NCI-H510A (cell line): ENCODE data around the gene HMG20A.

Experiments
- DNase-seq: peaks from one replicate; lab custom pipeline; 2025; lab: John Stamatoyannopoulos, UW

Gene HMG20A

GRCh38 chr15:77476995-77477394 lies 56.3 kb downstream of the HMG20A start:
- no peak for DNase-seq

GRCh38 chr15:77478051-77478450 lies 57.4 kb downstream of the HMG20A start:
- DNase-seq: no peak

GRCh38 chr15:77479015-77479414 lies 58.3 kb downstream of the HMG20A start:
- DNase-seq: no peak

GRCh38 chr15:77480859-77481633 lies 60.4 kb downstream of the HMG20A start:
- no peak for DNase-seq

- DNase-seq: no peak
Measured at GRCh38 chr15:77481670-77482069, 61.0 kb downstream of the HMG20A start.

GRCh38 chr15:77482570-77482969 lies 61.9 kb downstream of the HMG20A start:
- DNase-seq: no peak

- no peak for DNase-seq
Measured at GRCh38 chr15:77483425-77484140, 62.9 kb downstream of the HMG20A start.

- DNase-seq: no peak
Measured at GRCh38 chr15:77484994-77485393, 64.3 kb downstream of the HMG20A start.

GRCh38 chr15:77486542-77487468 lies 66.1 kb downstream of the HMG20A start:
- no peak for DNase-seq

- no peak for DNase-seq
Measured at GRCh38 chr15:77487469-77487842, 66.8 kb downstream of the HMG20A start.

GRCh38 chr15:77487888-77488287 lies 67.2 kb downstream of the HMG20A start:
- DNase-seq: no peak

- no peak for DNase-seq
Measured at GRCh38 chr15:77489647-77490046, 69.0 kb downstream of the HMG20A start.

- DNase-seq: no peak
Measured at GRCh38 chr15:77493324-77493907, 72.7 kb downstream of the HMG20A start.

- no peak for DNase-seq
Measured at GRCh38 chr15:77494073-77494867, 73.6 kb downstream of the HMG20A start.

GRCh38 chr15:77494964-77495363 lies 74.3 kb downstream of the HMG20A start:
- DNase-seq: no peak

- no peak for DNase-seq
Measured at GRCh38 chr15:77495838-77496596, 75.3 kb downstream of the HMG20A start.

- no peak for DNase-seq
Measured at GRCh38 chr15:77496715-77497109, 76.0 kb downstream of the HMG20A start.

GRCh38 chr15:77497110-77497737 lies 76.5 kb downstream of the HMG20A start:
- no peak for DNase-seq

- no peak for DNase-seq
Measured at GRCh38 chr15:77497942-77498361, 77.3 kb downstream of the HMG20A start.
